GM12878 (cell line): ENCODE results near the gene OR1F1. TPM values are rescaled to one million over a fixed set of nuclear protein-coding genes. Genes with fewer than 3 reads are reported as not detected.

Source experiments
- ATF2 ChIP-seq: IDR thresholded peaks from 2 replicates; pipeline ENCODE4 v1.6.1; 2012; ENCODE audit warnings: low read length, inconsistent platforms
- CBX5 ChIP-seq: sonication (generic); IDR thresholded peaks from 2 replicates; pipeline ENCODE4 v1.6.1; 2016; ENCODE audit warnings: low read depth, moderate library complexity, mild to moderate bottlenecking, inconsistent platforms
- CHD4 ChIP-seq: fragments of 200-600 bp; sonication (generic); IDR thresholded peaks from 2 replicates; pipeline ENCODE4 v1.6.1; 2016; ENCODE audit warnings: mild to moderate bottlenecking
- E2F4 ChIP-seq: IDR thresholded peaks from 2 replicates; pipeline ENCODE4 v1.6.1; 2012; ENCODE audit warnings: low read depth, low read length, improper control_type of control experiment
- EED ChIP-seq: sonication (generic); IDR thresholded peaks from 2 replicates; pipeline ENCODE4 v1.6.1; 2016; ENCODE audit warnings: antibody characterized with exemption, low read depth
- FOS ChIP-seq: IDR thresholded peaks from 3 replicates; pipeline ENCODE4 v1.6.1; 2011; ENCODE audit warnings: borderline replicate concordance; ENCODE audit not compliant: insufficient read length; ENCODE audit errors: extremely low read depth
- FOXK2 ChIP-seq: fragments of 450-650 bp; IDR thresholded peaks from 2 replicates; pipeline ENCODE4 v1.6.1; 2017; ENCODE audit warnings: mild to moderate bottlenecking, moderate library complexity
- GABPA ChIP-seq: IDR thresholded peaks from 2 replicates; pipeline ENCODE4 v1.6.1; 2014; ENCODE audit warnings: antibody characterized with exemption, low read depth, mild to moderate bottlenecking, inconsistent platforms
- IRF4 ChIP-seq: IDR thresholded peaks from 2 replicates; pipeline ENCODE4 v1.6.1; 2011; ENCODE audit warnings: low read depth, low read length
- JUNB ChIP-seq: IDR thresholded peaks from 2 replicates; pipeline ENCODE4 v1.6.1; 2016; ENCODE audit warnings: antibody characterized with exemption, mild to moderate bottlenecking
- MAX ChIP-seq: IDR thresholded peaks from 2 replicates; pipeline ENCODE4 v1.6.1; 2012; ENCODE audit warnings: low read depth, low read length, improper control_type of control experiment
- MTA2 ChIP-seq: fragments of 450-650 bp; IDR thresholded peaks from 2 replicates; pipeline ENCODE4 v1.6.1; 2016; ENCODE audit warnings: low read depth, mild to moderate bottlenecking, moderate library complexity
- NBN ChIP-seq: fragments of 450-650 bp; IDR thresholded peaks from 2 replicates; pipeline ENCODE4 v1.6.1; 2016
- NFXL1 ChIP-seq: fragments of 450-650 bp; IDR thresholded peaks from 2 replicates; pipeline ENCODE4 v1.6.1; 2017; ENCODE audit warnings: antibody characterized with exemption, mild to moderate bottlenecking, borderline replicate concordance
- PAX5 ChIP-seq: IDR thresholded peaks from 2 replicates; pipeline ENCODE4 v1.6.1; 2011; ENCODE audit warnings: low read depth, low read length, borderline replicate concordance
- POLR2A ChIP-seq: IDR thresholded peaks from 2 replicates; pipeline ENCODE4 v1.6.1; 2011; ENCODE audit warnings: low read depth, mild to moderate bottlenecking, low read length
- POLR2AphosphoS5 ChIP-seq: IDR thresholded peaks from 2 replicates; pipeline ENCODE4 v1.6.1; 2011; ENCODE audit warnings: mild to moderate bottlenecking, low read length, inconsistent platforms
- PRDM15 ChIP-seq: fragments of 450-650 bp; formaldehyde crosslinking; IDR thresholded peaks from 2 replicates; pipeline ENCODE4 v1.4.0; 2020; ENCODE audit warnings: mild to moderate bottlenecking, moderate library complexity
- RB1 ChIP-seq: fragments of 450-650 bp; formaldehyde crosslinking; IDR thresholded peaks from 2 replicates; pipeline ENCODE4 v1.6.1; 2017; ENCODE audit warnings: mild to moderate bottlenecking, borderline replicate concordance
- RUNX3 ChIP-seq: IDR thresholded peaks from 2 replicates; pipeline ENCODE4 v1.6.1; 2012; ENCODE audit warnings: low read length, inconsistent platforms
- SPI1 ChIP-seq: IDR thresholded peaks from 2 replicates; pipeline ENCODE4 v1.6.1; 2011; ENCODE audit warnings: low read depth, mild to moderate bottlenecking, low read length, moderate library complexity, borderline replicate concordance; ENCODE audit not compliant: insufficient read depth
- SRF ChIP-seq, 2 experiments: IDR thresholded peaks; 2 replicates each; pipeline ENCODE4 v1.6.1; 2011; ENCODE audit warnings: low read depth in 2 of 2, low read length in 2 of 2, mild to moderate bottlenecking in 1 of 2, moderate library complexity in 1 of 2
- SUPT20H ChIP-seq: IDR thresholded peaks from 2 replicates; pipeline ENCODE4 v1.6.1; 2011; ENCODE audit warnings: low read depth, mild to moderate bottlenecking, low read length, moderate library complexity, borderline replicate concordance; ENCODE audit not compliant: control insufficient read depth
- TCF7 ChIP-seq: IDR thresholded peaks from 2 replicates; pipeline ENCODE4 v1.6.1; 2014; ENCODE audit warnings: antibody characterized with exemption, borderline replicate concordance
- ZNF207 ChIP-seq: fragments of 450-650 bp; IDR thresholded peaks from 2 replicates; pipeline ENCODE4 v1.6.1; 2014; ENCODE audit warnings: antibody characterized with exemption, mild to moderate bottlenecking, borderline replicate concordance
- ZNF24 ChIP-seq: fragments of 450-650 bp; IDR thresholded peaks from 2 replicates; pipeline ENCODE4 v1.6.1; 2017; ENCODE audit warnings: antibody characterized with exemption, mild to moderate bottlenecking
- ZNF274 ChIP-seq: IDR thresholded peaks from one replicate; pipeline ENCODE4 v1.8.0; 2011; ENCODE audit not compliant: insufficient read length, insufficient read depth
- polyA plus RNA-seq, 11 experiments: library from polyadenylated mRNA; depleted of rRNA in 4 of 11; unstranded in 6 of 11; stranded (reverse) in 5 of 11; fragments of >200 nt; fragmentation: Nextera tagmentation in 4 of 11; fragmentation: Illumina TruSeq in 1 of 11; extraction: Ambion mirVana in 4 of 11; extraction: Trizol in 1 of 11; gene quantifications; 1 replicate in 1 of 11; 2 replicates in 10 of 11; pipeline versions ENCODE4 v1.2.1 to v1.2.3, GENCODE V29; 2011 to 2016; ENCODE audit warnings: inconsistent platforms in 2 of 11, missing spikeins in 2 of 11, low read depth in 1 of 11
- total RNA-seq, 4 experiments: library from RNA; depleted of rRNA in 3 of 4; stranded (reverse); fragments of >200 nt in 3 of 4; fragmentation: Illumina TruSeq in 1 of 4; extraction: Trizol in 1 of 4; gene quantifications; 2 replicates each; pipeline versions ENCODE4 v1.2.1 to v1.2.3, GENCODE V29; 2013 to 2021

Gene OR1F1
- total and polyA plus RNA-seq, 10 of the 15 experiments (the other 5 are each of a cell fraction or from before 2014, with no cell fraction given), result 0.10 to 0.14 (median 0.12) TPM; not detected in 7

- TF ChIP-seq SPI1, result no peak; the same call in 1 of the 2 replicates
- no peak for TF ChIP-seq CBX5
- no peak for TF ChIP-seq FOXK2
- TF ChIP-seq ZNF24, result peak; percentile 97
- no peak for TF ChIP-seq GABPA
- no peak for TF ChIP-seq MTA2
- TF ChIP-seq TCF7, result no peak
- peak; percentile 20; the same call in 1 of the 2 replicates for TF ChIP-seq MAX
- no peak for TF ChIP-seq FOS
- TF ChIP-seq POLR2AphosphoS5, result no peak
- no peak for TF ChIP-seq SUPT20H
- TF ChIP-seq POLR2A, result peak; percentile 67; the same call in 1 of the 2 replicates
- no peak for TF ChIP-seq IRF4
- TF ChIP-seq JUNB, result no peak
- peak; percentile 39; the same call in 1 of the 2 replicates for TF ChIP-seq EED
- TF ChIP-seq NBN, result peak; percentile 83
- 0 out of 2 replicates have a peak, but pooled peaks have one; percentile 19 for TF ChIP-seq RB1
- TF ChIP-seq RUNX3, result peak; percentile 75
- TF ChIP-seq PAX5, result no peak; the same call in 1 of the 2 replicates
- TF ChIP-seq CHD4, result no peak
- 0 out of 2 replicates have a peak, but pooled peaks have one; percentile 42 for TF ChIP-seq ZNF207
- TF ChIP-seq PRDM15 (CRISPR knock-in tag), result no peak
- no peak for TF ChIP-seq NFXL1
- TF ChIP-seq E2F4, result no peak
- TF ChIP-seq ATF2, result no peak
- TF ChIP-seq SRF (IDR thresholded peaks at IDR 0.05; ENCODE audit: low read depth in 2 of 2, low read length in 2 of 2), result no peak
- no peak for TF ChIP-seq ZNF274
These were observed 29.3 kb upstream of the OR1F1 start (continued) for GRCh38 chr16:3158510-3159314.
